Measurements from ENCODE around the gene C15orf40. TPM values are rescaled to one million over a fixed set of nuclear protein-coding genes. Genes with fewer than 3 reads are reported as not detected.

The C15orf40 gene
- total RNA-seq, 1 donor from 2014 or later = 14.7 TPM

GRCh38 chr15:82958638-82959037, 52.8 kb downstream of the C15orf40 start:
- Mint-ChIP-seq H3K4me3 (ENCODE audit: unreplicated experiment) (no peak overlapping the region), H3K4me1 (ENCODE audit: low read depth) (no peaks in the 10 kb centered on the region), H3K27me3 (ENCODE audit: low read depth) (no peaks in the 10 kb centered on the region), H3K36me3 (ENCODE audit: low read depth) (no peaks in the 10 kb centered on the region), H3K9me3 (ENCODE audit: low read depth) (no peaks in the 10 kb centered on the region), H3K27ac (ENCODE audit: unreplicated experiment) (no peak overlapping the region)
- DNase-seq (ENCODE audit: low spot score) = no peak
- no peak for TF ChIP-seq CTCF (IDR thresholded peaks at IDR 0.05)

- no peak for DNase-seq (ENCODE audit: low spot score)
- Mint-ChIP-seq H3K9me3 (ENCODE audit: low read depth) (no peaks in the 10 kb centered on the region), H3K4me1 (ENCODE audit: low read depth) (peaks cover 5% of the 10 kb centered on the region), H3K27ac (ENCODE audit: unreplicated experiment) (no peak within 1 kb of the TSS), H3K27me3 (ENCODE audit: low read depth) (no peaks in the 10 kb centered on the region), H3K4me3 (ENCODE audit: unreplicated experiment) (peak within 1 kb of the TSS; percentile 67), H3K36me3 (ENCODE audit: low read depth) (no peaks in the 10 kb centered on the region)
- TF ChIP-seq CTCF (IDR thresholded peaks at IDR 0.05) = no peak
Measured at GRCh38 chr15:82952158-82953081, 59.0 kb downstream of the C15orf40 start, which contains the start of gene HOMER2. HOMER2 (minus strand) TSS chr15:82952720; CDS start chr15:82952535, 185 bp downstream.

GRCh38 chr15:82951472-82952157, 59.8 kb downstream of the C15orf40 start:
- H3K4me1 Mint-ChIP-seq (ENCODE audit: low read depth) = peaks cover 5% of the 10 kb centered on the region
- DNase-seq (ENCODE audit: low spot score) = no peak
- H3K4me3 Mint-ChIP-seq (ENCODE audit: unreplicated experiment) = peak overlapping the region; percentile 67
- H3K9me3 Mint-ChIP-seq (ENCODE audit: low read depth) = no peaks in the 10 kb centered on the region
- H3K27ac Mint-ChIP-seq (ENCODE audit: unreplicated experiment) = no peak overlapping the region
- no peaks in the 10 kb centered on the region for H3K36me3 Mint-ChIP-seq (ENCODE audit: low read depth)
- no peak for TF ChIP-seq CTCF (IDR thresholded peaks at IDR 0.05)
- peaks cover 4% of the 10 kb centered on the region for H3K27me3 Mint-ChIP-seq (ENCODE audit: low read depth)

GRCh38 chr15:82950746-82951370, 60.6 kb downstream of the C15orf40 start:
- DNase-seq (ENCODE audit: low spot score) = no peak
- Mint-ChIP-seq H3K4me3 (ENCODE audit: unreplicated experiment) (no peak overlapping the region), H3K36me3 (ENCODE audit: low read depth) (no peaks in the 10 kb centered on the region), H3K9me3 (ENCODE audit: low read depth) (no peaks in the 10 kb centered on the region), H3K4me1 (ENCODE audit: low read depth) (peaks cover 5% of the 10 kb centered on the region), H3K27ac (ENCODE audit: unreplicated experiment) (no peak overlapping the region), H3K27me3 (ENCODE audit: low read depth) (peaks cover 4% of the 10 kb centered on the region)
- TF ChIP-seq CTCF (IDR thresholded peaks at IDR 0.05) = no peak

- no peak for TF ChIP-seq CTCF (IDR thresholded peaks at IDR 0.05)
- Mint-ChIP-seq H3K4me3 (ENCODE audit: unreplicated experiment) (no peak overlapping the region), H3K9me3 (ENCODE audit: low read depth) (no peaks in the 10 kb centered on the region), H3K4me1 (ENCODE audit: low read depth) (peaks cover 5% of the 10 kb centered on the region), H3K27ac (ENCODE audit: unreplicated experiment) (no peak overlapping the region), H3K36me3 (ENCODE audit: low read depth) (no peaks in the 10 kb centered on the region), H3K27me3 (ENCODE audit: low read depth) (peaks cover 4% of the 10 kb centered on the region)
- no peak for DNase-seq (ENCODE audit: low spot score)
Measured at GRCh38 chr15:82950295-82950694, 61.1 kb downstream of the C15orf40 start.
